ENCODE measurements around the gene MYO1G.

The MYO1G gene

GRCh38 chr7:44979481-44980392 lies 922 bp upstream of the MYO1G start:
- DNase-seq: no peak

GRCh38 chr7:44977959-44978335 lies 868 bp downstream of the MYO1G start:
- DNase-seq: no peak

- DNase-seq: no peak
Observed at GRCh38 chr7:44977304-44977958, 1.4 kb downstream of the MYO1G start.

DNA sequence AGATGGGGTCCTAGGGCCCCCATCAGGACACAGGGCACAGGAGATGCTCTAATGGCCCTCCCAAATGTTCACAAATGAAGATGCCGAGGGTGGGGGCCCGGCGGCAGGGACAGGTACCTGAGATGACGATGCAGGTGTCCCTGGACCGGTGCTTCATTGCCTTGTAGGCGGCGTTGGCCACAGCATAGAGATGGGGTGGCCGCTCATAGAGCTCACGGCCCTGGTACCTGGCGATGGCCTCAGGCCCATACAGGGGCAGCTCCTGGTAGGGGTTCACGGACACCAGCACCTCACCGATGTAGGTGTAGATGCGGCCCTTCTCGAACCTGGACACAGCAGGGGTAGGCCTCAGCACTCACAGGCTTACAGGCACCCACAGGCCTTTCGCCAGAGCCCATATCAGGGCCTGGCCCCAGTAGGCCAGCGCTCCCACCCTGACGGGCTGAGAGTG lies 2.0 kb downstream of the MYO1G start:
- no peak for DNase-seq

GRCh38 chr7:44976040-44976745 lies 2.6 kb downstream of the MYO1G start:
- no peak for DNase-seq

DNA sequence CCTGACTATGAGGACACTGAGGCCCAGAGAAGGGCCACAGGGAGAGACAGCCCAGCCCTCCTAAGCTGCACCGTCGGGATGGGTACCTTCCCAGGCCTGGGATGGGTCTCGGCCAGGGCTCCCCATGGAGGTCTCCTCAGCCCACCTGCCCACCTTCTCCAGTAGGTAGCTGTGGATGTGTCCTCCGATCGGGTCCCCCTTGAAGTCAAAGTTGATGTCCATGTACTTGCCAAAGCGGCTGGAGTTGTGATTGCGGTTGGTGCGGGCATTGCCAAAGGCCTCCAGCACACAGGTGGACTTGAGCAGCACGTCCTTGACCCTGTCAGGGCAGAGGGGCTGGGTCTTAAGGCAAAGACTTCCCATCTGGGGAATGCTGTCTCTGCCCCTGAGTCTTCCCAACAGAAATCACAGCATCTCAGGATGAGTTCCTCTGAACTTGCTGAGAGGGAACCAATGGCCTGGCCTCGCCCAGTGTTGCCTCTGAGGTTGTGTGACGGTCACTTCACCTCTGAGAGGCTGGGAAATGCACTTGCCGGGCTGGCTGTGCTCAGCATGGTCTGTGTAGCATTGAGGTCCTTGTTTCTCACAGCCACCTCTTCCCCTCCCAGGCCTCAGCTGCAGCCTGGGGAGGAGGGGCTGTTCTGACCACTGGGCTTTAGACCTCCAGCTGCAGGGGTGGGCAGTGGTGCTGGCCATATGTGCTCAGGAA lies 3.3 kb downstream of the MYO1G start:
- DNase-seq: no peak

DNA sequence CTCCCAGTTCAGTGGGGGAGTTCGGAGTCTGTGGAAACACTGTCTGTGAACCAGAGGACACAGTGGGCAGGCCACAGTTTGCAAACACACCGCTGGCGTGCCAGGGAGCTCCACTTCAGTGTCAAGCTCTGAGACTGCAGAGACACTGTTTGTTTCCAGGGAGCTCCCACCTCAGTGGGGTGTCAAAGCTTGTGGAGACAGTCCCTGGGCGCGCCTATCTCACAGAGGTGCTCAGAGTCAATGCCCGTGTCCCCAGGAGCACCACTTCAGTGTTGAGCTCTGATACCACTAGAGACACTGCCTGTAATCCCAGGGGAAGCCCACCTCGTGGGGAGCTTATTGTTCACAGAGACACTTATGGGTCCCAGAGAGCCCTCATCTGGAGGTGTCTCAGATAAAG lies 4.3 kb downstream of the MYO1G start:
- no peak for DNase-seq

DNA sequence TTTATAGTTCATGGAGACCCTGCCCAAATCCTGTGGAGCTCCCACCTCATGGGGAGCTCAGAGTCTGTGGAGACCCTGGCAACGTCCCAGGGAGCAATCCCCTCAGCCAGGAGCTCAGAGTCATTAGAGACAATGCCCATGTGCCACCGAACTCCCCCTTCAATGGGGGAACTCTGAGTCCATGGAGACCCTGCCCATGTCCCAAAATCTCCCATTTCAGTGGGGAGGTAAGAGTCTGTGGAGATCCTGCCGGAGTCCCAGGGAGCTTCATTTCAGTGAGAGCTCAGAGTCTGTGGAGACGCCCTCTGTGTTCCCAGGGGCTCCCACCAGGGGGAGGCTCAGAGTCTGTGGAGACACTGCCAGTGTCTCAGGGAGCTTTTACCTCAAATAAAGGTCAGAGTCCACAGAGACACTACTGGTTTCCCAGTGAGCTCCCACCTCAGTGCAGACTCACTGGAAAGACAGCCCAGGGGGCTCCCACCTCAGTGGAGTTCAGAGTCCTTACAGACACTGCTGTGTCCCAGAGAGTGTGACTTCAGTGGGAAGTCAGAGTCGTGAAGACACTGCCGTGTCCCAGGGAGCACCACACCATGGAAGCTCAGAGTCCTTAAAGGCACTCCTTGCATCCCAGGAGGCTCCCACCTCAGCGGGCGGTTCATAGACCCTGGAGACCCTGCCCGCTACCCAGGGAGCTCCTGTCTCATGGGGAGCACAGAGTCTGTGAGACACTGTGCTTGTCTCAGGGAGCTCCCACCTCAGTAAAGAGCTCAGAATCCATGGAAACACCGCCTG lies 5.0 kb downstream of the MYO1G start:
- DNase-seq: no peak

DNA sequence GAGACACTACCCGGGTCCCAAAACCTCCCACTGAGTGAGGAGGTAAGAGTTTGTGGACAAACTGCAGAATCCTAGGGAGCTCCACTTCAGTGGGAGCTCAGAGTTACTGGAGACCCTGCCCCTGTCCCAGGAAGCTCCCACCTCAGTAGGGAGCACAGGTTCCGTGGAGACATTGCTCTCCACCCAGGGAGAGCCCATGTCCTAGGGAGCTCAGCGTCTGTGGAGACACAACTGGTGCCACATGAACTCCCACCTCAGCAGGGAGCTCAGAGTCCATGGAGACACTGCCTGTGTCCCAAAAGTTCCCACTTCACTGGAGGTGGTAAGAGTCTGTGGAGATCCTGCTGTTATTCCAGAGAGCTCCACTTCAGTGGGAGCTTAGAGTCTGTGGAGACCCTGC lies 6.3 kb downstream of the MYO1G start:
- no peak for DNase-seq

GRCh38 chr7:44971902-44972441 lies 6.8 kb downstream of the MYO1G start:
- no peak for DNase-seq

DNA sequence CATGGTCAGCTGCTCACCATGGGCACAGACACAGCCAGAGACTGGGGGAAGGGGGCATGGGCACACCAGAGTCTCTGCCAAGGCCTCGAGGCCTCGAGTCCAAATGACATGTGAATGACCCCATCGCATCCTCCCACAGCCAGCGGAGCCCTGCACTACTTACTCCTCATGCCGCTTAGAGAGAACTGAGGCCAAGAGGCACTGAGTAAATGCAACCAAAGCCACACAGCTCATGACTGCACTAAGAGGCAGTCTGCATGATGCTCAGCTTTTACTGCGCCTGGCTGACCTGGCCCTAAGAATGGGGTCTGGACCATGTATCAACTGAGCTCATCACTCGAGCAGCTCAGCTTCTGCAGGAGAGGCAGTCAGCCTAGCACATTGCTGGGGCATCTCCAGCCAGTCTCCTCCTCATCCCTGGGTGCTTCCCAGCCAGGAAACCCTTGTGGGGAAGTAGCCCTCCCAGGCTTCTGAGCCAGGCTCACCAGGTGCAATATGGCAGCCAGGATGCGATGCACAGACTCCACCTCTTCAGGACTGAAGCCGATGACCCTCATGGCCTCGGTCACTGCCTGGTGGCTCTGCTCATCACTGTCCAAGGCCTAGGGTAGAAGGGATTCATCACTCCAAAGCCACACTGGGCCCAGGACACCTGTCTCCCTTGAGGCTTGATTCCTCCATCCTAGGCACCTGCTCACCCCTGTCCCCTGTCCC lies 7.5 kb downstream of the MYO1G start:
- DNase-seq: no peak

GRCh38 chr7:44970523-44971051 lies 8.2 kb downstream of the MYO1G start:
- DNase-seq: no peak

DNA sequence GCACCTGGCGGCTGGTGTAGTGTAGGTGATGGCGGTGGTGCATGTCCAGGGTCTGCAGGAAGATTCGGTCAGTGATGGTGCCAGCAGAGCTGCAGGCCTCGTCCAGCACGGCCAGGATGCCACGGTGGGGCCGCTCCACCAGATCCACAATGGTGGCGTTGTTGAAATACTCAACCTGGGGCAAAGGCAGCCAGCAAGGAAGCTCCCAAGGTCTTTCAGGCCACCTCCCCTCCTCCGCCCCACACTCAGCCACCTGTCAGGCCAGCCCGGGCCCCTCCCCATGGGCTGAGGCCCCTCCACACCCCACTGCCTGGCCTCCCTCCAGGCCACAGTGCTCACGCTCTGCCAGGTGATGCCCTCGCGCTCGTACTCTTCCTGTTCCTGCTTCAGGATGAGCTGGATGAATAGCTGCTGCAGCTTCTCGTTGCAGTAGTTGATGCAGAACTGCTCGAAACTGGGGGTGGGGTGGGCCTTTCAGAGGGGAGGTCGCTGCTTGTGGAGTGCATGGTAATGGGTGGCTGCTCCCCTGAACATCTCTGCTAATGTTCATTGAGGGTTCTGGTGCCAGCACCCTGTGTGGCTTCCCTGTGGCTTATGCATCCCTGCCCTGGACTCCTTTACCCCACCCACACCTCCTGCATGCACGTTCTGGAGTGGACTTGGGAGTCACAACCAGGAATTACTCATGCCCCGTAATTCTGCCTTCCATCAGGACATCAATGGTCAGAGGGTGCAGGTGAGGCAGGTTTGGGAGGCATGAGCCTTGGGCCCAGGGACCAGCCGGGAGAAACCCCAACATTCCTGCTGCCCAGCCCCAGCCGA lies 8.9 kb downstream of the MYO1G start:
- no peak for DNase-seq

DNA sequence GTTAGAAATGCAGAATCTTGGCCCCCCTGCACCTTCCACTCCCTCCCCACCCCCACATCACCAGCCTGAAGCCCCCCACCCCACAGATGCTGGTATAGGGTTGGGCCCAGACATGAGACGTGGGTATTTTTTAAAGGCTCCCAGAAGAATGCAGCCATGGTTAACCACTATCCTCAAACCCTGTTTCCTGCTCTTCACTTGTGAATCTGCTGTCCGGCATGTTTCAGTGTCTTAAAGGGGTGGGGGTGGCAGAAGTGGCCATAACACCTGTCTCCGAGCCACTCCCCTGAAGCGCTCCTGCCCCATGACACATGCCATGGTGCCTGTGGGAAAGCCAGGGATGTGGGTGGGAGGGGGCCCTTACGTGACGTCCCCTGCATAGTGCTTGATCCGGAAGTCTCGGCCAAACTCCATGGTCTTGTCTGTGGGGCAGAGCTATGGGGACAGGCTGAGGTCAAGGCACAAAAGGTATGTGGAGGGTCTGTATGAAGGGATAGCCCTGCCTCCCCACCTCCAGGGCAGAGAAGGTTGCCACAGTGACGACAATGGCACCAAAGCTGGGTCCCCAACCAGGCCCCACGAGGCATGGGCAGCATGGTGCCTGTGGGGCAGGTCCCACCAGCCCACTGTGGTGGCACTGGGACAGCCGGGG lies 9.6 kb downstream of the MYO1G start:
- DNase-seq: no peak

- no peak for DNase-seq
Observed at GRCh38 chr7:44967571-44968446, 11.0 kb downstream of the MYO1G start.

GRCh38 chr7:44966731-44967538 lies 11.9 kb downstream of the MYO1G start:
- DNase-seq: no peak

DNA sequence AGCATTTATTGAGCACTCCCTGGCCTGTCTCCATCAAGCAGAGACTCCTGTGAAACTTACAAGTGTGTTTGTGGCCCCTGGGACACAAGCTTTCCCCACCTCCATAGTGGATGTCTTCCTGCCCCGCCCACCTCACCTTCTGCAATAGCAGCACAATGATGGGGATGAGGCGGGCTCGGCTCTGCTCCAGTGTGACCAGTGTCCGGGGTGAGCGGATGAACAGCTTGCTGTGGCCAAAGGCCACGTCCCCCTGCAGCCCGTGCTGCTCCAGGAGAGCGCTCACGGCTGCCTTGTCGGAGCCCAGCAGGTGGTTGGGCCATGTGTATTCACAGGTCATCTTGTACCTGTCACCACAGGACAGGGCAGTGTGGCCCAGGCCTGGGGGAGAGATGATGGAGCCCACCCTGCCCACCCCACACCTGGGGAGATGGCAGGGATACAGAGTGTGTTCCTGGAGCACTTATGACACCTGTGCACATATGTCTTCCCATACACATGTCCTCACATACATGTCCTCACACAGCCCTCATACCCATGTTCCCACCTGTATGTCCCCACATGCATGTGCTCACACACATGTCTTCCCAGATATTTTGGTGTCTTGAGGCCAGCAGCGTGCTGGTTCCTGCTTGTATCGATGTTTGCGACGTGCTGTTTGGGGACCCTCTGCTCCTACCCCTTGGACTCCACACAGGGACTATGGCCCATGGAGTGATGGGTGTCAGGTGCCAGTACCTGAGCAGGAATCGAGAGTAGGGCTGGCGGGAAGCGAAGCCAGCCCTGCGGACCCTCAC lies 12.7 kb downstream of the MYO1G start:
- DNase-seq: no peak
